GM23338 (cell line): ENCODE measurements around the gene CHSY1. TPM values are rescaled to one million over a fixed set of nuclear protein-coding genes. Genes with fewer than 3 reads are reported as not detected.

Source experiments
- ATAC-seq: fragments of 200-7000 bp; cut with Tn5 transposase; 3 replicates; pipeline ENCODE4 v1.9.1; 2020
- DNase-seq: peaks from one replicate; pipeline ENCODE4 v3.0.0-alpha.2; 2015; ENCODE audit warnings: low spot score
- H2AFZ ChIP-seq: fragments of 200-600 bp; sonication (generic); 2 replicates; pipeline ENCODE4 v1.8.0; 2016; ENCODE audit warnings: antibody characterized with exemption, mild to moderate bottlenecking, moderate library complexity
- H3F3A ChIP-seq: fragments of 200-600 bp; sonication (generic); replicated peaks from 2 replicates; pipeline ENCODE4 v1.8.0; 2017; ENCODE audit warnings: antibody characterized with exemption, mixed run types, low read depth
- H3K27ac ChIP-seq: fragments of 200-600 bp; sonication (generic); 2 replicates; pipeline ENCODE4 v1.6.1; 2016; ENCODE audit warnings: low read depth
- H3K27me3 ChIP-seq: fragments of 200-600 bp; sonication (generic); 2 replicates; pipeline ENCODE4 v1.8.0; 2016; ENCODE audit warnings: mild to moderate bottlenecking, mixed run types, moderate library complexity; ENCODE audit not compliant: insufficient read depth
- H3K36me3 ChIP-seq: fragments of 200-600 bp; sonication (generic); 2 replicates; pipeline ENCODE4 v1.8.0; 2016; ENCODE audit warnings: mild to moderate bottlenecking; ENCODE audit not compliant: insufficient read depth
- H3K4me1 ChIP-seq: fragments of 200-600 bp; sonication (generic); 2 replicates; pipeline ENCODE4 v1.8.0; 2016; ENCODE audit warnings: mild to moderate bottlenecking, moderate library complexity; ENCODE audit not compliant: insufficient read depth
- H3K4me2 ChIP-seq: fragments of 200-600 bp; sonication (generic); 2 replicates; pipeline ENCODE4 v1.7.1; 2017; ENCODE audit warnings: mixed run types
- H3K4me3 ChIP-seq: fragments of 200-600 bp; sonication (generic); 2 replicates; pipeline ENCODE4 v1.6.1; 2016; ENCODE audit warnings: mixed run types
- H3K79me2 ChIP-seq: fragments of 200-600 bp; sonication (generic); replicated peaks from 2 replicates; pipeline ENCODE4 v1.8.0; 2017; ENCODE audit warnings: mild to moderate bottlenecking; ENCODE audit not compliant: insufficient read depth
- H3K9me2 ChIP-seq: fragments of 200-600 bp; sonication (generic); 2 replicates; pipeline ENCODE4 v1.8.0; 2017; ENCODE audit not compliant: insufficient read depth
- H4K20me1 ChIP-seq: fragments of 200-600 bp; sonication (generic); replicated peaks from 2 replicates; pipeline ENCODE4 v1.8.0; 2017; ENCODE audit warnings: mild to moderate bottlenecking; ENCODE audit not compliant: insufficient read depth
- H3K27ac Mint-ChIP-seq: 2 replicates; pipeline ENCODE4 v1.8.0; 2020; ENCODE audit warnings: inconsistent platforms, mild to moderate bottlenecking, moderate library complexity, mixed read lengths
- H3K27me3 Mint-ChIP-seq: 3 replicates; pipeline ENCODE4 v1.8.0; 2022; ENCODE audit warnings: low read depth, mild to moderate bottlenecking, moderate library complexity, mixed read lengths, inconsistent platforms; ENCODE audit not compliant: insufficient read depth, poor library complexity
- H3K36me3 Mint-ChIP-seq: 3 replicates; pipeline ENCODE4 v1.8.0; 2021; ENCODE audit warnings: low read depth, mild to moderate bottlenecking, inconsistent platforms, moderate library complexity, mixed read lengths
- H3K4me1 Mint-ChIP-seq: 3 replicates; pipeline ENCODE4 v1.8.0; 2020; ENCODE audit warnings: mild to moderate bottlenecking, inconsistent platforms, mixed read lengths
- H3K4me3 Mint-ChIP-seq: 3 replicates; pipeline ENCODE4 v1.8.0; 2021; ENCODE audit warnings: moderate library complexity, mild to moderate bottlenecking, inconsistent platforms, mixed read lengths
- H3K9me3 Mint-ChIP-seq: 3 replicates; pipeline ENCODE4 v1.8.0; 2020; ENCODE audit warnings: moderate library complexity, mild to moderate bottlenecking, inconsistent platforms, mixed read lengths
- CREB1 ChIP-seq: fragments of 250-450 bp; sonication (Bioruptor Pico); IDR thresholded peaks from 2 replicates; pipeline ENCODE4 v1.5.0; 2020; ENCODE audit warnings: low read depth, mild to moderate bottlenecking, moderate library complexity
- CTCF ChIP-seq, 2 experiments: fragments of 200-600 bp in 1 of 2; sonication (generic) in 1 of 2; conservative IDR thresholded peaks; 2 replicates each; pipeline versions ENCODE4 v1.5.1 to v1.6.1; 2016 to 2017; ENCODE audit warnings: antibody characterized with exemption in 2 of 2, low read depth in 2 of 2, mild to moderate bottlenecking in 2 of 2, moderate library complexity in 1 of 2
- ETS1 ChIP-seq: IDR thresholded peaks from 2 replicates; pipeline ENCODE4 v1.6.1; 2016; ENCODE audit warnings: antibody characterized with exemption
- EZH2 ChIP-seq: fragments of 200-600 bp; sonication (generic); IDR thresholded peaks from one replicate; pipeline ENCODE4 v1.8.0; 2017; ENCODE audit warnings: antibody characterized with exemption, mild to moderate bottlenecking, low read depth; ENCODE audit not compliant: unreplicated experiment
- EZH2phosphoT487 ChIP-seq: fragments of 200-600 bp; sonication (generic); IDR thresholded peaks from one replicate; pipeline ENCODE4 v1.8.1; 2018; ENCODE audit warnings: antibody characterized with exemption; ENCODE audit not compliant: unreplicated experiment
- JUNB ChIP-seq: IDR thresholded peaks from one replicate; pipeline ENCODE4 v1.6.1; 2016; ENCODE audit warnings: antibody characterized with exemption; ENCODE audit not compliant: unreplicated experiment
- NANOG ChIP-seq: IDR thresholded peaks from 2 replicates; pipeline ENCODE4 v1.6.1; 2016; ENCODE audit warnings: antibody characterized with exemption, borderline replicate concordance
- POLR2AphosphoS5 ChIP-seq: IDR thresholded peaks from 2 replicates; pipeline ENCODE4 v1.6.1; 2016; ENCODE audit warnings: antibody characterized with exemption, low read depth
- REST ChIP-seq: IDR thresholded peaks from one replicate; pipeline ENCODE4 v1.6.1; 2018; ENCODE audit warnings: antibody characterized with exemption; ENCODE audit not compliant: unreplicated experiment
- STAT1 ChIP-seq: IDR thresholded peaks from one replicate; pipeline ENCODE4 v1.6.1; 2016; ENCODE audit warnings: antibody characterized with exemption; ENCODE audit not compliant: unreplicated experiment
- ZNF114 ChIP-seq: fragments of 250-450 bp; sonication (Bioruptor Pico); IDR thresholded peaks from 2 replicates; pipeline ENCODE4 v1.5.0; 2020; ENCODE audit warnings: mild to moderate bottlenecking, moderate library complexity
- ZNF331 ChIP-seq: fragments of 250-450 bp; sonication (Bioruptor Pico); IDR thresholded peaks from 2 replicates; pipeline ENCODE4 v1.5.0; 2020; ENCODE audit warnings: low read depth, mild to moderate bottlenecking, moderate library complexity
- ZNF462 ChIP-seq: fragments of 250-450 bp; sonication (Bioruptor Pico); IDR thresholded peaks from 2 replicates; pipeline ENCODE4 v1.5.0; 2020; ENCODE audit warnings: mild to moderate bottlenecking, moderate library complexity
- polyA plus RNA-seq: library from polyadenylated mRNA; unstranded; fragments of >200 nt; fragmentation: Nextera tagmentation; extraction: Ambion mirVana; gene quantifications from 2 replicates; pipeline ENCODE4 v1.2.1, GENCODE V29; 2016
- total RNA-seq: library from RNA; depleted of rRNA; stranded (reverse); fragments of >200 nt; shearing (Covaris generic); gene quantifications from 2 replicates; pipeline ENCODE4 v1.2.3, GENCODE V29; 2014

CHSY1 gene
- total and polyA plus RNA-seq, 2 experiments from 2014 or later = 9.8 to 47.7 TPM

- Histone ChIP-seq H3K27me3 (no peaks in the 10 kb centered on the region), H3K4me2 (no peak overlapping the region), H3F3A (no peaks in the 10 kb centered on the region), H3K79me2 (no peaks in the 10 kb centered on the region), H4K20me1 (no peaks in the 10 kb centered on the region), H2AFZ (no peak overlapping the region), H3K4me3 (no peak overlapping the region), H3K9me2 (no peaks in the 10 kb centered on the region), H3K36me3 (peaks cover 15% of the 10 kb centered on the region), H3K27ac (no peak overlapping the region), H3K4me1 (peaks cover 4% of the 10 kb centered on the region; the same call in 1 of the 2 replicates)
- H3K36me3 Mint-ChIP-seq = peaks cover 24% of the 10 kb centered on the region
- H3K4me3 Mint-ChIP-seq = no peak overlapping the region
- TF ChIP-seq EZH2 (no peak), REST (no peak), STAT1 (no peak), EZH2phosphoT487 (no peak), ZNF462 (CRISPR knock-in tag) (no peak), POLR2AphosphoS5 (no peak), ZNF331 (CRISPR knock-in tag) (no peak), JUNB (no peak), ZNF114 (CRISPR knock-in tag) (no peak), CREB1 (no peak), CTCF (conservative IDR thresholded peaks at IDR 0.05; ENCODE audit: low read depth in 2 of 2) (no peak), ETS1 (no peak), NANOG (no peak)
- H3K27ac Mint-ChIP-seq = no peak overlapping the region
- peaks cover 9% of the 10 kb centered on the region for H3K27me3 Mint-ChIP-seq
- H3K9me3 Mint-ChIP-seq = peaks cover 38% of the 10 kb centered on the region
- no peak for DNase-seq
- peaks cover 14% of the 10 kb centered on the region for H3K4me1 Mint-ChIP-seq
- ATAC-seq = no peak
These were observed 83.9 kb downstream of the CHSY1 start for GRCh38 chr15:101167753-101168462.
